NCI-H82 treated with DMSO at 0.1 percent for 48 hours (cell line): ENCODE measurements around the gene PMEPA1.

Source experiments
- DNase-seq: peaks from one replicate; lab custom pipeline; 2025; ENCODE audit not compliant: unreplicated experiment; lab: John Stamatoyannopoulos, UW

PMEPA1 gene

DNA sequence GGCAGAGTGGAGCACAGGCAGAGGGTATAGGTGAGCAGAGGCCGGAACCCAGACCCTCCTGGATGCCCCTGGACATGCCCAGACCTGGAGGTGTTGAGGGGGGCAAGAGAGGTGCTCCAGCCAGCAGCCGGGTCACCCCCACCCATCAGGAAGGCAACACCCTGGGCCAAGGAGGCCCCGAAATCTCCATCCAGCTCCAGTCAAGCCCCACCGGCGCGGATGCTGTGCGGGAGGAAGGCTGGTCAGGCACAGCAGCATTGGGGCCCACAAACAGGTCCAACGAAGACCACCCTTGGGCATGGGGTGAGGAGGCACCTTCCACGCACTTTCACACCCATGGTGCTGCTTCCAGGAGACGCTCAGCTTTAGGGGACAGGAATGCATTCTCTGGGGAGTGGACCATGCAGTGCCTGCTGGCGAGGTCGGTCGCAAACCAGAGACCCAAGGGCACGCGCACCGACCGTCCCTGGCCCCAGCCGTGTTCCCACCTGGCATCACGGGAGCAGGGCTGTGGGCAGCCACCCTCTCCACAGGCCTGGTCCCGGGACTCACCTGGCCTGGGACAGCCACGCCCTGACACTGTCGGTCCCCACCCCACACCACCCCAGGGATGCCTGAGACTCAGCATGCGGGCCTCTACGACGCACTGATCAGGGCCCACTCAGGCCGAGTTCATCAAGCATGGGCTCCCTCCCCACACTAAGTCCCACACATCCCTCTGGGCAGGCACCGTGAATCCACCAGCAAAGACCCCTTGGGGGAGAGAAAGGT lies 45.9 kb downstream of the PMEPA1 start:
- DNase-seq, result no peak

- no peak for DNase-seq
Measured at GRCh38 chr20:57663241-57663640, 46.6 kb downstream of the PMEPA1 start.

DNA sequence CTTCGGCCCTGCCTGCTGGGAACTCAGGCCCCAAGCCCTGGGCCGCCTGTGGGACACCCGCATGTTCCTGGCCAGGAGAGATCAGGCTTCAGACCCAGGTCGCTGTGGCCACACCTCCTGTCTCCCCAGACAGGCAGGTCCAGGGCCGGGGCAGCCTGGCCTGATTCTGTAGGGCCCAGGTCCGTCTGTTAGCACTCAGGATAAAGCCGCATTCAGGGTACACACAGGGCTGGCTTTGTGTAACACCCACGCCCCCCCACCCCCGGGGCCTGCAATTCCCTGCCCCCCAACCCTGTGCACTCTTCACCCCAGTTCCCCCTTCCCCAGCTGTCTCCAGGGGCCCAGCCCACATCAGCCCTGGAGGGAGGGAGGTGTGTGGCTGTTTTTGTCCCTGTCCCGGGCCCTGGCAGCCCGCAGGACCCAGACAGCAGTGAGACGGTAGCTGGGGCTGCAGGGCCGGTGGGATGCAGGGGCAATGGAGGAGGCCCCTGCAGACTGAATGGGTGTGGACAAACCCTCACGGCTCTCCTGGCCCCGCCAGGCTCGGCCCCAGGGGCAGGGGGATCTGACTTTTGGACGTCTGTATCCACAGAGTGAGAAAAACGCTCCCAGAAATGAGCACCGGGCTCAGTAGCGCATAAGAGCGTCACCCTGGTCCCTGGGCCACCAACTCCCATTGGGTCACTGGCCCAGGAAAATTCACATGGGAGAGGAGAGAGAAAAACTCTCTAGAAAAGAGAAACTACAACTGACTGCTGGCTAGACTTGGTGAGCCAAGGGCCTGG lies 47.2 kb downstream of the PMEPA1 start:
- no peak for DNase-seq

- DNase-seq, result no peak
Measured at GRCh38 chr20:57661746-57662455, 47.9 kb downstream of the PMEPA1 start.

- no peak for DNase-seq
Measured at GRCh38 chr20:57660922-57661745, 48.7 kb downstream of the PMEPA1 start.

DNA sequence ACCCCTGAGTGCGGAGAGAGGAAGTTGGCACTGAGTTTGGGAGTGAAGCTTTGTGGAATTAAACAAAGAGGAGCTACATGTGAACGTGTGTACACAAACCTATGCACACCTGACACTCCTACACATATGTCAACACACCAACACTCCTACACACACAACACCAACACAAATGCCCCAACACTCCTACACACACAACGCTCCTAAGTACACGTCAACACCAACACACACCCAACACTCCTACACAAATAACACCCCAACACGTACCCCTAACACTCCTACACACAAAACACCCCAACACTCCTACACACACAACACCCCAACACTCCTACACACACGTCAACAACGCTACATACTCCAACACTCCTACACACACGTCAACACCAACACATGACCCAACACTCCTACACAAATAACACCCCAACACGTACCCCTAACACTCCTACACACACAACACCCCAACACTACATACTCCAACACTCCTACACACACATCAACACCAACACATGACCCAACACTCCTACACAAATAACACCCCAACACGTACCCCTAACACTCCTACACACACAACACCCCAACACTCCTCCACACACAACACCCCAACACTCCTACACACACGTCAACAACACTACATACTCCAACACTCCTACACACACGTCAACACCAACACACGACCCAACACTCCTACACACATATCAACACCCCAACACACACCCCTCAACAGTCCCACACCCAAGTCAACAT lies 49.5 kb downstream of the PMEPA1 start:
- no peak for DNase-seq

- no peak for DNase-seq
Measured at GRCh38 chr20:57659517-57660180, 50.2 kb downstream of the PMEPA1 start.

GRCh38 chr20:57658833-57659516 lies 50.8 kb downstream of the PMEPA1 start:
- DNase-seq, result no peak

DNA sequence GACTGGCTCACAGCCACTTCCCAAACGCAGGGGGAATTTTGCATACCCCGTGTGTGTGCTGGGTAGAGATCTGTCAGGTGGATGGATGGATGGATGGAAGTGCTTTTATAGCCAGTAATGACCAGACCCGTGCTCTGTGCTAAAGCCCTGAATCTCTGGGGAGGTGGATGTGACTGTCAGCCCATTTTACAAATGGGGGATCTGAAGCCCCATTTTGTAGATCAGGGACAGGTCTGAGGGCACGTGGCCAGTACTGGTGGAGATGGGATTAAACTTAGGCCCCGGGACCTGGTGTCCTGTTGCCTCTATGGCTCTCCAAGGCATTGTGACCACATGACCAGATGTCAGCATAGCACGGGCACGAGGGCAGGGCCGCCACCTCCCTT lies 51.4 kb downstream of the PMEPA1 start:
- no peak for DNase-seq

GRCh38 chr20:57657535-57658446 lies 52.0 kb downstream of the PMEPA1 start:
- DNase-seq, result no peak

DNA sequence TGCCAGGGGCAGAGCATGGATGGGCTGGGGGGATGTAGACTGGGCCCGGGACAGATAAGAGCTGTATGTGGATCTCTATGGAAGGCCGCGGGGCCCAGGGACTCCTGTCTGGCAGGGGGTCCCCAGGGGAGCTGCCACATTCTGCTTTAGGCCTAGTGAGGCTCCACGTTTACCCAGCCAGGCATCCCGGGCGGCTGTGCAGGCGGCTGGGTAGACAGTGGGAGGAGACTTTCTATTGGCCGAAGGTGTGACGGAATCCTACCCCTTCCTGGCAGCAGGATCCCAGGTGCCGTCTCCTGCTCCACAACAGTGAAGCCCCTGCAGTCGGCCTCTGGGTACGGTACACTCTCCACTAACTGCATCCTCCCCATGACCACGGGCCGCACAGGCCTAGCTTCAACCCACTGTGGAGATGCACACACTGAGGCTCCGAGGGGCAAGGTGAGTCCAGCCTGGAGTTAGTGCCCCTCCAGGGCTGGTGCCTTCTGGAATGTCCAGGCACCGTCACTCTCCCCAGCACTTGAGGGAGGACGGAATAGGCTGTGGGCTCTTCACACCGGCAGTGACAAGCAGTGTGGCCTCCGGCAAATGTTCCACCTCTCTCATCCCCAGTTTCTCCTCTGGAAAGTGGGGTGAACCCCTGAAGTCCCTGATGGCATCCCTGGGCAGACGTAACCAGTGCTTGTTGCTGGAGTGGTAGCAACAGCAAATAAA lies 52.8 kb downstream of the PMEPA1 start:
- DNase-seq, result no peak

GRCh38 chr20:57656252-57656820 lies 53.5 kb downstream of the PMEPA1 start:
- DNase-seq, result no peak

GRCh38 chr20:57655809-57656155 lies 54.0 kb downstream of the PMEPA1 start:
- DNase-seq, result no peak

DNA sequence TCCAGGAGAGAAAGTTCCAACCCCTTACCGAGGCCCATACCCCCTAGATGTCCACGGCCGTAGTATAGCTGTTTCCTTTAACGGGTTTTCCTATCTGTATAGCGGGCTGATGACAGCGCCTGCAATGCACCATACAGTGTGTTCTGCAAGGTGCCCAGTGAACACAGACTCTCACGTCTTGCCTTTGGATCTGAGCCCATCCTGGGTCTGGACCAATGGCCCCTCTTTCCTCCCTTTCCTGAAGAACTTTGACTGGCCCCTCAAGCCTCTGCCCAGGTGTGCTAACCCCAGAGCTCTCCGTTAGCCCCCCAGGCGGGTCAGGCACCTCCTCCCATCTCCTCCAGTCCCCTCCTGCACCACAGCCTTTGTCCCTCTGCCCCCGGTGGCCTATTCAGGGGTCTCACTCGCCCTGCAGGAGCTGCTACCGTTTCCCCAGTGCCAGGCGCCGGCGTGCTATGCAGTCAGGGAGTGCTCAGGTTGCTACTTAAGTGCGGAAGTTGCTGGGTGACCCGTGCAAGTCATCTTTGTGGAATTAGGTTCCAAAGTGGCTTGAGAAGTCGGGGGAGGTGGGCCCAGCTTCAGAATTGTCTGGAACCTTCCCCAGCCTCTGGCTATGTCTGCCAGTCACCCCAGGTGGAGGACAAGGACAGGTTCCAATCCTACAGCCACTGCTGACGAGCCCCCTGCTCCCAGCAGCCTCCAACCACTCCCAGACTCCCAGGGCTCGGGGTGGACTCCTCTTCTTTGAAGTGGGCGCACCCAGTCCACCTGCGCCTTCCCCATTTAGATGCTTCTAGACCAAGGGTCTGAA lies 54.6 kb downstream of the PMEPA1 start:
- no peak for DNase-seq

GRCh38 chr20:57654363-57654997 lies 55.3 kb downstream of the PMEPA1 start:
- peak; percentile 47 for DNase-seq

- DNase-seq, result no peak
Measured at GRCh38 chr20:57653910-57654309, 55.9 kb downstream of the PMEPA1 start.
